ENCODE data around the gene GNG12.

DNA sequence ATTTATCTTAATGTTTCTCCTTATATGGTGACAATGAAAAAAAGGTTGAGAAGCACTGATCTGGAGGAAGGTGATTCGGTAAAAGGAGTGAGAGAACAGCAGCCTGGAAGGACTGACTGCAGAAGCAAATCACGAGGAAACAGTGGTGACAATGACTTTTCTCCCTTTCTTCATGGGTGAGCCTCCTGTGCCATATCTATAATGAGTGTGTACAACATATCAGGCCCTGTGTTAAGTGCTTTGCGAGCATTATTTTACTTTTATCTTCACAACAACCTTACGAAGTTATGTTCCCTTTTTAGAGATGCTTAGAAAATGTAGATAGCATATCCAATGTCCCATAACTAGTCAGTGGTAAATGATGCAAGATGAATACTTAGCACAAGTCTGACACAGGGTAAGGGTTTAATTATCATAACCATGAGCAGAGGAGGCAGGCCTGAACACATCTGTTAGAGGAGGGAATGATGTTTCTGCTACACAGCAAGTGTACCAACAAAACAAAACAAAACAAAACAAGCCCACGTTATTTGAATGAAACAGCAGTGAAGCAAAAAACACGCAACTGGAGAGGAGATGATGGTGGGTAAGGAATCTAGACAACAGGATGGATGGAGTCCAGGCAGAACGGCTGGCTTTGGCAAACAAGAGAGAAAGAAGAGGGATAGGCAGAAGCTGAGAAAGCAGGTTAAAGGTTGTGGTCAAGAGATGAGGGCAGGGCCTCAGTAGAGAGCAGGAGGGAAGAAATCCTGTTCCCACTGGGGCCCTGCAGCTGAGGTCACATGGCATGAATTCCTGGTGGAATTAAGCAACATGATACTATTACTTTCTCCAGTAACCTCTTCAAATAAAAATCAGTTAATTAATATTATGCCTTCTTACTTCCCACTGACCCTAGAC is 29.6 kb downstream of the GNG12 start:
- TF ChIP-seq TCF7L2 (IDR thresholded peaks at IDR 0.05; ENCODE audit: low read depth, low read length) (no peak), SIN3A (IDR thresholded peaks at IDR 0.05; ENCODE audit: borderline replicate concordance, insufficient read depth, low read depth, low read length) (no peak)
- TF ChIP-seq, protein P1, sequence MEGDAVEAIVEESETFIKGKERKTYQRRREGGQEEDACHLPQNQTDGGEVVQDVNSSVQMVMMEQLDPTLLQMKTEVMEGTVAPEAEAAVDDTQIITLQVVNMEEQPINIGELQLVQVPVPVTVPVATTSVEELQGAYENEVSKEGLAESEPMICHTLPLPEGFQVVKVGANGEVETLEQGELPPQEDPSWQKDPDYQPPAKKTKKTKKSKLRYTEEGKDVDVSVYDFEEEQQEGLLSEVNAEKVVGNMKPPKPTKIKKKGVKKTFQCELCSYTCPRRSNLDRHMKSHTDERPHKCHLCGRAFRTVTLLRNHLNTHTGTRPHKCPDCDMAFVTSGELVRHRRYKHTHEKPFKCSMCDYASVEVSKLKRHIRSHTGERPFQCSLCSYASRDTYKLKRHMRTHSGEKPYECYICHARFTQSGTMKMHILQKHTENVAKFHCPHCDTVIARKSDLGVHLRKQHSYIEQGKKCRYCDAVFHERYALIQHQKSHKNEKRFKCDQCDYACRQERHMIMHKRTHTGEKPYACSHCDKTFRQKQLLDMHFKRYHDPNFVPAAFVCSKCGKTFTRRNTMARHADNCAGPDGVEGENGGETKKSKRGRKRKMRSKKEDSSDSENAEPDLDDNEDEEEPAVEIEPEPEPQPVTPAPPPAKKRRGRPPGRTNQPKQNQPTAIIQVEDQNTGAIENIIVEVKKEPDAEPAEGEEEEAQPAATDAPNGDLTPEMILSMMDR (IDR thresholded peaks at IDR 0.05) = no peak

All from Panc1 (cell line).